ENCODE data around the gene L3MBTL4.

- TF ChIP-seq, protein P1, sequence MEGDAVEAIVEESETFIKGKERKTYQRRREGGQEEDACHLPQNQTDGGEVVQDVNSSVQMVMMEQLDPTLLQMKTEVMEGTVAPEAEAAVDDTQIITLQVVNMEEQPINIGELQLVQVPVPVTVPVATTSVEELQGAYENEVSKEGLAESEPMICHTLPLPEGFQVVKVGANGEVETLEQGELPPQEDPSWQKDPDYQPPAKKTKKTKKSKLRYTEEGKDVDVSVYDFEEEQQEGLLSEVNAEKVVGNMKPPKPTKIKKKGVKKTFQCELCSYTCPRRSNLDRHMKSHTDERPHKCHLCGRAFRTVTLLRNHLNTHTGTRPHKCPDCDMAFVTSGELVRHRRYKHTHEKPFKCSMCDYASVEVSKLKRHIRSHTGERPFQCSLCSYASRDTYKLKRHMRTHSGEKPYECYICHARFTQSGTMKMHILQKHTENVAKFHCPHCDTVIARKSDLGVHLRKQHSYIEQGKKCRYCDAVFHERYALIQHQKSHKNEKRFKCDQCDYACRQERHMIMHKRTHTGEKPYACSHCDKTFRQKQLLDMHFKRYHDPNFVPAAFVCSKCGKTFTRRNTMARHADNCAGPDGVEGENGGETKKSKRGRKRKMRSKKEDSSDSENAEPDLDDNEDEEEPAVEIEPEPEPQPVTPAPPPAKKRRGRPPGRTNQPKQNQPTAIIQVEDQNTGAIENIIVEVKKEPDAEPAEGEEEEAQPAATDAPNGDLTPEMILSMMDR (IDR thresholded peaks at IDR 0.05) = no peak
- no peak for TF ChIP-seq POLR2A (IDR thresholded peaks at IDR 0.05)
These were observed 103.1 kb downstream of the L3MBTL4 start for GRCh38 chr18:6311456-6312215.
